Natural killer cell (primary cell): Measurements from ENCODE around the gene MAP3K14. TPM values are rescaled to one million over a fixed set of nuclear protein-coding genes. Genes with fewer than 3 reads are reported as not detected.
"Not testable (repeated sequence)": the region's sequence is repeated elsewhere in the genome, so short reads cannot be mapped to it uniquely, and the experiment has no call there.

Experiments
- ATAC-seq, 3 donors: fragments of 150-1000 bp in 2 of 3; fragments of 200-7000 bp in 1 of 3; cut with Tn5 transposase; 1 replicate in 1 of 3; 2 replicates in 2 of 3; pipeline ENCODE4 v1.10.0; 2021; ENCODE audit warnings: mild to moderate bottlenecking in 2 of 3, moderate library complexity in 2 of 3
- DNase-seq, 2 donors: peaks; one replicate each; pipeline versions ENCODE4 v3.0.0 to v3.0.0-alpha.2; 2013 to 2021; ENCODE audit warnings: mixed read lengths in 1 of 2
- H3K27ac ChIP-seq: one replicate; pipeline ENCODE4 v1.5.1; 2013; ENCODE audit warnings: mild to moderate bottlenecking, low read length
- H3K27me3 ChIP-seq: one replicate; pipeline ENCODE4 v1.6.1; 2013; ENCODE audit warnings: low read length; ENCODE audit not compliant: control insufficient read depth, insufficient read depth
- H3K36me3 ChIP-seq: one replicate; pipeline ENCODE4 v1.6.1; 2013; ENCODE audit warnings: low read length; ENCODE audit not compliant: control insufficient read depth, insufficient read depth
- H3K4me1 ChIP-seq: one replicate; pipeline ENCODE4 v1.6.1; 2013; ENCODE audit warnings: low read length; ENCODE audit not compliant: control insufficient read depth, insufficient read depth
- H3K4me3 ChIP-seq: one replicate; pipeline ENCODE4 v1.5.1; 2013; ENCODE audit warnings: low read length
- H3K9me3 ChIP-seq: one replicate; pipeline ENCODE4 v1.6.1; 2013; ENCODE audit warnings: low read length; ENCODE audit not compliant: control insufficient read depth, insufficient read depth
- H3K27ac Mint-ChIP-seq, 2 donors: one replicate each; pipeline ENCODE4 v1.8.0; 2022; ENCODE audit warnings: mild to moderate bottlenecking in 2 of 2, mixed read lengths in 2 of 2, moderate library complexity in 1 of 2
- H3K27me3 Mint-ChIP-seq, 2 donors: one replicate each; pipeline ENCODE4 v1.8.0; 2022; ENCODE audit warnings: low read depth in 2 of 2, mixed read lengths in 2 of 2
- H3K36me3 Mint-ChIP-seq: one replicate; pipeline ENCODE4 v1.8.0; 2022; ENCODE audit warnings: mixed read lengths
- H3K4me1 Mint-ChIP-seq, 2 donors: one replicate each; pipeline ENCODE4 v1.8.0; 2022; ENCODE audit warnings: mixed read lengths in 2 of 2
- H3K4me3 Mint-ChIP-seq: one replicate; pipeline ENCODE4 v1.8.0; 2022; ENCODE audit warnings: mild to moderate bottlenecking, moderate library complexity, mixed read lengths
- H3K9me3 Mint-ChIP-seq, 2 donors: one replicate each; pipeline ENCODE4 v1.8.0; 2022; ENCODE audit warnings: mixed read lengths in 2 of 2
- WGBS: methylation state at CpG from one replicate; pipeline ENCODE4 v1.1.7; 2013; ENCODE audit warnings: missing lambda C conversion rate; ENCODE audit not compliant: insufficient coverage; 5-methylcytosine and 5-hydroxymethylcytosine counted together
- intact Hi-C: fragments of 100-400 bp; cut with micrococcal nuclease; formaldehyde crosslinking; loops from one replicate; pipeline ENCODE4 v1.14.2; 2022
- total RNA-seq, 4 donors: library from RNA; stranded (reverse); fragments of 120-200 nt in 1 of 4; gene quantifications; one replicate each; pipeline versions ENCODE4 v1.2.3 to v1.2.4, GENCODE V29; 2013 to 2022
- TF ChIP-seq, protein P1 (sequence below): fragments of 200-600 bp; IDR thresholded peaks from one replicate; pipeline ENCODE4 v1.8.0; 2022; ENCODE audit warnings: antibody characterized with exemption

The MAP3K14 gene
- total RNA-seq, 3 donors from 2014 or later (not counting 1 experiment from before 2014, with no cell fraction given): 28.0 to 31.9 (median 31.6) TPM

DNA sequence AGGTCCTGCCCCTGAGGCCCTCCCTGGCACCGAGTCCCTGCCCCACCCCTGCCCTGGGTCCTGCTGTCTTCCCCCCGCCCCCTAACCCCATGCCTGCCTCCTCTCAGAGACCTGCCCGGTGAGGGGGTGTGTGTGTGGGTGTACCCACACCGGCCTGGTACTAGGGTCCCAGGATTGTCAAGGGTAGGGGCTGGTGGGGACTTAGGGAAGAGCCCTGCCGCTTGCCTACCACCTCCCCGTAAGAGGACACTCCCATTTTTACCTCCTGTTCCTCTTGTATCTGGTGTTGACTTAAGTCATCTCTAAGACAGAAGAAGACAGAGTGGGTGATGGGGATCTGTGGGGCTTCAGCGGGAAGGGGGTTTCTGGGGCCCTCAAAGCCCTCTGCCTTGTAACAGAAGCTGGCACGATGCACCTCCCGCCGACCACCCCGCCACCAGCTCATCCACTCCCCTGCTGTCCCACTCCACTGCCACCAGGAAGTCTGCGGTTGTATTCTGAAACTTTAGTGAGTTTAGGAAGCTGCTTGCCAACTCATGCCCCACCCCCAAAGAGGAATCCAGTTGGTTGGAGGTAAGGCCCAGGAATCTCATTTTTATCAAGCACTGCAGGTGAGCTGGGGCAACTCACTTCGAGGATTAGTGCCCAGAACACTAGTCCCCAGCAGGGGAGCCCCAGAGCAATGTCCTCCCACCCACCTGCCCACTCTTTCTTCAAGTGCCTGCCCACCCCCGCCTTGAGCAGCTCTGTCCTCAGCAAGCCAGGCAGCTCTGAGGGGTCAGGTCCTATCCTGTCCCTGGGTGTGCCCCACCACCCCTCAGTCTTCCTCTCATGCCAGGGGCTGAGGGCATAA lies 60.5 kb downstream of the MAP3K14 start:
- TF ChIP-seq, protein P1, sequence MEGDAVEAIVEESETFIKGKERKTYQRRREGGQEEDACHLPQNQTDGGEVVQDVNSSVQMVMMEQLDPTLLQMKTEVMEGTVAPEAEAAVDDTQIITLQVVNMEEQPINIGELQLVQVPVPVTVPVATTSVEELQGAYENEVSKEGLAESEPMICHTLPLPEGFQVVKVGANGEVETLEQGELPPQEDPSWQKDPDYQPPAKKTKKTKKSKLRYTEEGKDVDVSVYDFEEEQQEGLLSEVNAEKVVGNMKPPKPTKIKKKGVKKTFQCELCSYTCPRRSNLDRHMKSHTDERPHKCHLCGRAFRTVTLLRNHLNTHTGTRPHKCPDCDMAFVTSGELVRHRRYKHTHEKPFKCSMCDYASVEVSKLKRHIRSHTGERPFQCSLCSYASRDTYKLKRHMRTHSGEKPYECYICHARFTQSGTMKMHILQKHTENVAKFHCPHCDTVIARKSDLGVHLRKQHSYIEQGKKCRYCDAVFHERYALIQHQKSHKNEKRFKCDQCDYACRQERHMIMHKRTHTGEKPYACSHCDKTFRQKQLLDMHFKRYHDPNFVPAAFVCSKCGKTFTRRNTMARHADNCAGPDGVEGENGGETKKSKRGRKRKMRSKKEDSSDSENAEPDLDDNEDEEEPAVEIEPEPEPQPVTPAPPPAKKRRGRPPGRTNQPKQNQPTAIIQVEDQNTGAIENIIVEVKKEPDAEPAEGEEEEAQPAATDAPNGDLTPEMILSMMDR: no peak
- intact Hi-C loops: no loop called here
- peak in 1 of 2 donors; percentile 41 for DNase-seq
- Mint-ChIP-seq H3K36me3 (no peaks in the 10 kb centered on the region), H3K27ac (no peak overlapping the region), H3K27me3 (no peaks in the 10 kb centered on the region), H3K9me3 (no peaks in the 10 kb centered on the region), H3K4me1 (peaks cover 23 to 39% of the 10 kb centered on the region in 2 donors), H3K4me3 (no peak overlapping the region)
- Histone ChIP-seq H3K4me1 (peaks cover 8% of the 10 kb centered on the region), H3K4me3 (no peak overlapping the region), H3K36me3 (no peaks in the 10 kb centered on the region), H3K27ac (no peak overlapping the region), H3K27me3 (no peaks in the 10 kb centered on the region), H3K9me3 (no peaks in the 10 kb centered on the region)
- WGBS: 68% methylated on average over 9 of the region's 14 CpGs
- no peak for ATAC-seq

DNA sequence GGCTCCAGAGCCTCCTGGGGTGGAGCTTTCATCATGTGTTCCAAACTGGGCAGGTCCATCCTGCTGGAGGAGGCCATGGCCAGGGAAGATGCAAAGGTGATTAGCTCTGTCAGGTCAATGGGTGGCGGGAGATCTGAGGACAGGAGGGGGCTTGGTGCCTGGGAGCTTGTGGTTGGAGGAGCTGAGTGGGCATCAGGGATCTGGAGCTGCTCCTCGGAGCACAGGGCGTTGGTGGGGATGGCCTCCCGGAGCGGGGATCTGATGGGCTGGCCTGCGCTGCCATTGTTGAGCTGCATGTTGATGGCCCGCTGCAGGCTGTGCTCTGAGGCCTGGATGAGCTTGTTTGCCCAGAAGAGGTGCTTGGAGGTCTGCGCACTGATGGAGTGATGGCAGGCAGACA lies 61.5 kb downstream of the MAP3K14 start:
- Histone ChIP-seq H3K9me3 (no peaks in the 10 kb centered on the region), H3K4me3 (no peak overlapping the region), H3K36me3 (no peaks in the 10 kb centered on the region), H3K27ac (no peak overlapping the region), H3K27me3 (no peaks in the 10 kb centered on the region), H3K4me1 (peaks cover 4% of the 10 kb centered on the region)
- Mint-ChIP-seq H3K27ac (peak overlapping the region in 1 of 2 donors; percentile 57), H3K4me1 (peaks cover 23 to 36% of the 10 kb centered on the region in 2 donors), H3K9me3 (no peaks in the 10 kb centered on the region), H3K4me3 (no peak overlapping the region), H3K36me3 (no peaks in the 10 kb centered on the region), H3K27me3 (no peaks in the 10 kb centered on the region)
- ATAC-seq (no peak), DNase-seq (no peak)
- intact Hi-C loops: no loop called here
- WGBS: 98% methylated on average over 8 of the region's 8 CpGs
- TF ChIP-seq, protein P1: no peak

DNA sequence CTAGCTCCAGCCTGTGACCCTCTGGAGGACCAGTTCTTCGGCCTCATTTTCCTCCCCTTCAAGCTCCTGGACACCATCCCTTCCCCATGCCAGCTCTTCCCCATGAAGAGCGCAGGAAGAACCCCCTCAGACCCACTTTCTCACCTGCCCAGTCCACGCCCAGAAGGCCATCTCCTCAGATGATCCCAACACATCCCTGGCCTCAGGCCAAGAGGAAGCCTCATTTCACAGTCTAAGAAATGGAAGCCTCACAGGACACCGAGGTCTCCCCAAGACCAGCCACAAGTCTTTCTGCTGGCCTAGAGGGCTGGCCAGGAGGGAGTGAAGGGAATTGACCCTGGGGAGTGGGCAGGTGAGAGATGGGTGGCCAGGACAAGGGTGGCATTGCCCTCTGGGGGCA lies 62.9 kb downstream of the MAP3K14 start:
- TF ChIP-seq, protein P1: no peak
- Mint-ChIP-seq H3K4me3 (no peak overlapping the region), H3K4me1 (peaks cover 23 to 41% of the 10 kb centered on the region in 2 donors), H3K9me3 (no peaks in the 10 kb centered on the region), H3K36me3 (no peaks in the 10 kb centered on the region), H3K27me3 (no peaks in the 10 kb centered on the region), H3K27ac (peak overlapping the region in 1 of 2 donors; percentile 11)
- no peak overlapping the region for H3K27ac ChIP-seq
- WGBS: 90% methylated on average over 4 of the region's 4 CpGs
- intact Hi-C loops: no loop called here
- peaks cover 4% of the 10 kb centered on the region for H3K36me3 ChIP-seq
- H3K9me3 ChIP-seq: no peaks in the 10 kb centered on the region
- ATAC-seq (no peak), DNase-seq (no peak)
- no peaks in the 10 kb centered on the region for H3K27me3 ChIP-seq
- H3K4me1 ChIP-seq: peaks cover 7% of the 10 kb centered on the region
- no peak overlapping the region for H3K4me3 ChIP-seq

DNA sequence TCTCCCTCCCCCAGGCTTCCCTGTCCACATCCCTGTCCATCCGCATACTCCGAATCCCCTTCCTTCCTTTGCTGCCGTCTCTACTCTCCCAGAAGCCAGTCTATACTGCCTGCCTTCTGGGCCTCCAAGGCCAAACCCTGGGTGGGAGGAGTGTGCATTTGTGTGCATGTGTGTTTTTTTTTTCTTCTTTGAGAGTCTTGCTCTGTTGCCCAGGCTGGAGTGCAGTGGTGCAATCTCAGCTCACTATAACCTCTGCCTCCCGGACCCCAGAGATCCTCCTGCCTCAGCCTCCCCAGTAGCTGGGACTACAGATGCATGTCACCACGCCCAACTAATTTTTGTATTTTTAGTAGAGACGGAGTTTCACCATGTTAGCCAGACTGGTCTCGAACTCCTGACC lies 63.6 kb downstream of the MAP3K14 start:
- intact Hi-C loops, H3K27me3 ChIP-seq, H3K36me3 ChIP-seq, H3K27ac ChIP-seq, ATAC-seq, DNase-seq, H3K36me3 Mint-ChIP-seq, H3K9me3 ChIP-seq, H3K4me3 Mint-ChIP-seq, H3K9me3 Mint-ChIP-seq, H3K4me3 ChIP-seq, H3K27me3 Mint-ChIP-seq: not testable (repeated sequence)
- H3K4me1 ChIP-seq: peaks cover 14% of the 10 kb centered on the region
- Mint-ChIP-seq H3K27ac (peak overlapping the region in 1 of 2 donors; percentile 44), H3K4me1 (peaks cover 29 to 47% of the 10 kb centered on the region in 2 donors)
- WGBS: 95% methylated on average over 7 of the region's 7 CpGs
